ENCODE measurements around the gene LYST.
"Not testable (repeated sequence)": the region's sequence is repeated elsewhere in the genome, so short reads cannot be mapped to it uniquely, and the experiment has no call there.

LYST gene

DNA sequence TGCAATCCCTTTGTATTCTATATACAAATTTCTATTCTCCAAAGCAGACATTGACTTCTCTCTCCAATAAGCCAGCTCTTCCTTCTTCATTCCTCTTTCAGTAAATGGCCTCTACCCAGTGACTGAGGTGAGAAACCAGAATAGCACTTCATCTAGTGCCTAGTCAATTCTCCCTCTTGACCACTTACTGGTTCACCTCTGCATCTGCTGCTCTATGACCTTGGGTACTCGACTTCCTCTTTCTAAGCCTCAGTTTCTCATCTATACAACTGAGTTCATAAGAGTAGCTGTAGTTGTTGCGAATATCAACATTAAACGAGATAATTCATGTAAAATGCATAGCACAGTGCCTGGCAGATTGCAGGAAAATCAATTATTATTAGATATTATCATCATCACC, 12.4 kb downstream of the LYST start:
- peak; percentile 63 for FAIRE-seq
- no peak for DNase-seq (ENCODE audit: insufficient read length)
- no peak for TF ChIP-seq TAF1 (IDR thresholded peaks at IDR 0.05; ENCODE audit: borderline replicate concordance, low read depth, low read length)
- TF ChIP-seq POLR2A (IDR thresholded peaks at IDR 0.05; ENCODE audit: low read depth, low read length): no peak
- no peak for TF ChIP-seq POLR2AphosphoS5 (IDR thresholded peaks at IDR 0.05; ENCODE audit: low read depth, low read length)

DNA sequence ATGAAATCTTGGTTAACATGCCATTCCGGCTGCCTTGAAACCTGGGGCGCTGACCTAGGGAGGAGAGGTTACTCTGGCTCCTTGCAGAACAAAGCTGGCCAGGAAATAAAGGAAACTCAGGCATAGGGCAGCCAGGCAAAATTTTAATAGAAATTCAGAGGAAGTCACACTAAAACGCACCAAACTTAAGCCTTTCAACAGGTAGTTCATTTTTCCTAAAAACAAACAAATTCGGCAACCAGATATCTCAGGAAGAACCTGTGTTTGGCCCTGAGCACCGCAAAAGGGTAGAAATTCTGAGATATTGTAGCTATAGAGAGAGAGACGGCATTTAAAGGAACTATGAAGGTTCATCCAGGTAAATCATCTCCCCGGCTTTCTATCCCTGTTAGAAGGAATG, 13.1 kb downstream of the LYST start:
- DNase-seq (ENCODE audit: insufficient read length): no peak
- TF ChIP-seq TAF1 (IDR thresholded peaks at IDR 0.05; ENCODE audit: borderline replicate concordance, low read depth, low read length) (no peak), POLR2A (IDR thresholded peaks at IDR 0.05; ENCODE audit: low read depth, low read length) (no peak), POLR2AphosphoS5 (IDR thresholded peaks at IDR 0.05; ENCODE audit: low read depth, low read length) (no peak)
- FAIRE-seq: no peak

GRCh38 chr1:235852887-235853286, 13.8 kb downstream of the LYST start:
- TF ChIP-seq TAF1 (IDR thresholded peaks at IDR 0.05; ENCODE audit: borderline replicate concordance, low read depth, low read length) (no peak), POLR2A (IDR thresholded peaks at IDR 0.05; ENCODE audit: low read depth, low read length) (no peak), POLR2AphosphoS5 (IDR thresholded peaks at IDR 0.05; ENCODE audit: low read depth, low read length) (no peak)
- DNase-seq (ENCODE audit: insufficient read length) (no peak), FAIRE-seq (no peak)

DNA sequence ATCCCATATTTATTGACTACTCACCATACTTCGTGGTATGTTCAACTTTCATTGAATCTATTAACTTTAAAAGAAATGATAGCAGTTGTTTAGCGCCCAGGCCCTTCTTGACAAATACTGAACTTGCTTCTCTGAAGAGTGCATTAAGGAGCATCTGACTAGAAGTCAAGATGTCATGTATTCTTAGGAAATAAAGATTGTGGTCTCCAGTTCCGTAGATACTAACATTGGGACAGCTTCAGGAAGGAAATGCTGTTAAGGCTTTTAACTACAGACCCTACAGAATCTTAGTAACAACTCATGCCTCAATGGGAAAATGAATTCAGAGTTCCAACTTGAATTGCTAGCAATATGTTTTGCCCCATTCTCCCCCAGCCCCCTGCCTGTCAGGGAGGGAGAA, 14.8 kb downstream of the LYST start:
- FAIRE-seq (no peak), DNase-seq (ENCODE audit: insufficient read length) (no peak)
- TF ChIP-seq POLR2AphosphoS5 (IDR thresholded peaks at IDR 0.05; ENCODE audit: low read depth, low read length): no peak
- TF ChIP-seq POLR2A (IDR thresholded peaks at IDR 0.05; ENCODE audit: low read depth, low read length): no peak
- TF ChIP-seq TAF1 (IDR thresholded peaks at IDR 0.05; ENCODE audit: borderline replicate concordance, low read depth, low read length): no peak

DNA sequence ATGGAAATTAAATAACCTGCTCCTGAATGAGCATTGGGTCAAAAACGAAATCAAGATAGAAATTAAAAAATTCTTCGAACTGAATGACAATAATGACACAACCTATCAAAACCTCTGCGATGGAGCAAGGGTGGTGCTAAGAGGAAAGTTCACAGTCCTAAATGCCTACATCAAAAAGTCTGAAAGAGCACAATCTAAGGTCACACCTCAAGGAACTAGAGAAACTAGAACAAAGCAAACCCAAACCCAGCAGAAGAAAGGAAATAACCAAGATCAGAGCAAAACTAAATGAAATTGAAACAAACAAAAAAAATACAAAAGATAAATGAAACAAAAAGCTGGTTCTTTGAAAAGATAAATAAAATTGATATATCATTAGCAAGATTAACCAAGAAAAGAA, 18.5 kb downstream of the LYST start:
- DNase-seq (ENCODE audit: insufficient read length); FAIRE-seq: not testable (repeated sequence)

DNA sequence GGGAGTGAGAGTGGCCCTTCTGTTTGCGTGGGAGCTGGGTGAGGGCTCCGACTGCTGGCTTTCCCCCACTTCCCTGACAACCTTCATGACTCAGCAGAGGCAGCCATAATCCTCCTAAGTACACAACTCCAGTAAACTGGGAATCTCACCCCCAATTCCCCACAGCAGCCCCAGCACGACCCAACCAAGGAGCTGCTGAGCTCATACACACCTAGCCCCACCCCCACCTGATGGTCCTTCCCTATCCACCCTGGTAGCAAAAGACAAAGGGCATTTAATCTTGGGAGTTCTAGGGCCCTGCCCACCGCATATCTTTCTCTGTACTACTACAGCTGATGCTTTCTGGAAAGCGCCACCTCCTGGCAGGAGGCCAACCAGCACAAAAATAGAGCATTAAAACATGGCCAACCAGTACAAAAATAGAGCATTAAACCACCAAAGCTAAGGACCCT, 21.0 kb downstream of the LYST start:
- not testable (repeated sequence) for FAIRE-seq; DNase-seq (ENCODE audit: insufficient read length)

GRCh38 chr1:235844776-235845175, 21.9 kb downstream of the LYST start:
- TF ChIP-seq POLR2AphosphoS5 (IDR thresholded peaks at IDR 0.05; ENCODE audit: low read depth, low read length) (no peak), TAF1 (IDR thresholded peaks at IDR 0.05; ENCODE audit: borderline replicate concordance, low read depth, low read length) (no peak)
- DNase-seq (ENCODE audit: insufficient read length) (no peak), FAIRE-seq (no peak)

GRCh38 chr1:235843461-235843961, 23.2 kb downstream of the LYST start:
- TF ChIP-seq TAF1 (IDR thresholded peaks at IDR 0.05; ENCODE audit: borderline replicate concordance, low read depth, low read length) (no peak), POLR2A (IDR thresholded peaks at IDR 0.05; ENCODE audit: low read depth, low read length) (no peak)
- FAIRE-seq (peak; percentile 90), DNase-seq (ENCODE audit: insufficient read length) (no peak)

DNA sequence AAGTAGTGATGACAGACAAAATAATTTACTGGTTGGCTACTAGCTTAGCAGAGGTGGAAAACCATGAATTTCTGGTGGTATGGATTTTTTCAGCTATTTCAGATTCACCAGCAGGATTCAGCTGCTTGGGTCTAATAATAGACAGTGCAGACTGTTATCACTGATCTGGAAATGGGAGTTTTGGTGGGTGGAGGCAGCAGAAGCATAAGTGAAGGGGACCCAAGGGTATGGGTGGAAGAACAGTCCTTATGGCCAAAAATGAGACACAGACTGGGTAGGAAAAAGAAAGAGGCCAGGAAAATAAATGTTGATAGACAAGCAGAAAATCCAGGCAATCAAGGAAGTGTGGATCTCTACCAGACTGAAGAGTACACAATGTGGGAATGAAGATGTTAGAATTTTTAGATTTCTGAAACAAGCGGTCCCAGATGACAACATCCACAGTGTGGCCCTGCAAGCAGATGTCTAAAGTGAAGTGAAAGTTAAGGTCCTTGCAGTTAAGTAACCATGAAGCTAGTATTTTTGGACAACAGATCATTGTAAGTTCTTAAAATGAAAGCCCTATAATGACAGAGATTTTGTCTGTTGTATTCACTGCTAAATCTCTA, 24.7 kb downstream of the LYST start:
- no peak for DNase-seq (ENCODE audit: insufficient read length)
- FAIRE-seq: peak; percentile 70
- TF ChIP-seq POLR2A (IDR thresholded peaks at IDR 0.05; ENCODE audit: low read depth, low read length): no peak
- TF ChIP-seq POLR2AphosphoS5 (IDR thresholded peaks at IDR 0.05; ENCODE audit: low read depth, low read length): no peak
- TF ChIP-seq TAF1 (IDR thresholded peaks at IDR 0.05; ENCODE audit: borderline replicate concordance, low read depth, low read length): no peak

- DNase-seq (ENCODE audit: insufficient read length) (no peak), FAIRE-seq (no peak)
- TF ChIP-seq POLR2A (IDR thresholded peaks at IDR 0.05; ENCODE audit: low read depth, low read length): no peak
- no peak for TF ChIP-seq TAF1 (IDR thresholded peaks at IDR 0.05; ENCODE audit: borderline replicate concordance, low read depth, low read length)
- TF ChIP-seq POLR2AphosphoS5 (IDR thresholded peaks at IDR 0.05; ENCODE audit: low read depth, low read length): no peak
These were observed 28.7 kb downstream of the LYST start for GRCh38 chr1:235838021-235838420.

DNA sequence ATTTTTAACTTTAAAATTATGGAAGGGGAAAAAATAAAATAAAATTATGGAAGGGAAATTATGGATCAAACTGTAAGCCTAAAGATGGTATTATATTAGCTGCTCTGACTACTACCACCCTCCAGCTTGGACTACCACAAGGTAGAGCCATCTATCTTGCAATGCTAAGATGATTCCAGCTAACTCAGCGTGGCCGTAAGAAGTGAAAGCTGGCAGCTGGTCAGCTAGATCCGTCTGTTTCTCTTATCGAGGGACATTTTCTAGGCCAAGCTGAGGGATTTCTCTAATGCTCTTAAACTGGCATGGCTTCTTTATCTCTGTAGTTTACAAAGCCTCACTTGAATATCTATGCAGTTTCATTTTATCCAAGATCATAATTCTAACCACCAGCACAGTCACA, 31.5 kb downstream of the LYST start:
- TF ChIP-seq POLR2A (IDR thresholded peaks at IDR 0.05; ENCODE audit: low read depth, low read length): no peak
- no peak for TF ChIP-seq POLR2AphosphoS5 (IDR thresholded peaks at IDR 0.05; ENCODE audit: low read depth, low read length)
- no peak for FAIRE-seq
- no peak for DNase-seq (ENCODE audit: insufficient read length)

DNA sequence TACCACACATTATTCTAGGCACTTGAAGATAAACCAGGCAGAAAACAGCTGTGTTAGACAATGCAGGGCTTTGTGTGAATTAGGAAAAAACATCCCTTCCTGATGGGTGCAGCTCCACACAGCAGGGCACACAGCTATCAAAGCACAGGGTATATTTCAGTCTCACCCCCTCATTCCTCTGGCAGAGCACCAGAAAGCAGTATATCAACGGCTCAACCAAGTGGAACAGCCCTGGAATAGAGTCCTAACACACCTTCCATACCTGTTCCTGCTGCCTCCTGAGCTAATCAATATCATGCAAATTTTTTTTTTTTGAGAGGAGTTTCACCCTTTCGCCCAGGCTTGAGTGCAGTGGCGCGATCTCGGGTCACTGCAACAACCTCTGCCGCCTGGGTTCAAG, 32.1 kb downstream of the LYST start:
- TF ChIP-seq TAF1 (IDR thresholded peaks at IDR 0.05; ENCODE audit: borderline replicate concordance, low read depth, low read length): no peak
- no peak for TF ChIP-seq POLR2AphosphoS5 (IDR thresholded peaks at IDR 0.05; ENCODE audit: low read depth, low read length)
- no peak for TF ChIP-seq POLR2A (IDR thresholded peaks at IDR 0.05; ENCODE audit: low read depth, low read length)
- FAIRE-seq: no peak
- DNase-seq (ENCODE audit: insufficient read length): no peak

DNA sequence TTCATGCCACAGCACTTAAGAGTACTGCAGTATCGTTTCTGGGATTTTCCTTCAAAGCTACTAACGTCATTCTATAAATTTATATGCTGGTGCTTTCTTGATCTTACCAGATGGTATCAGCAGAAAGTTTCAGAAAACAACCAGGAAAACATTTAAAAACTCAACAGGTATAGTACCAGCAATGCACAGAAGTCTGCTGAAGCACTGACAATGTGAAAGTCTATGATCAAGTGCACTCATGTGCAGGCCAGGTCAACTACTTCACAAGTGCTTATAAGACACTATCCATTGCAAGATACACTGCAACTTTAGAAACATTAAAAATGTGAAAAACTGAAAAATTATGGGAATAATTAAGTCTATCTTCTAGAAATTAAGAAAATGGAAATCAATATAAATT, 34.7 kb downstream of the LYST start:
- TF ChIP-seq POLR2AphosphoS5 (IDR thresholded peaks at IDR 0.05; ENCODE audit: low read depth, low read length) (no peak), TAF1 (IDR thresholded peaks at IDR 0.05; ENCODE audit: borderline replicate concordance, low read depth, low read length) (no peak), POLR2A (IDR thresholded peaks at IDR 0.05; ENCODE audit: low read depth, low read length) (no peak)
- FAIRE-seq: peak; percentile 9
- DNase-seq (ENCODE audit: insufficient read length): no peak
